Measurements from ENCODE around the gene ADCYAP1R1.
"Not testable (repeated sequence)": the region's sequence is repeated elsewhere in the genome, so short reads cannot be mapped to it uniquely, and the experiment has no call there.

Gene ADCYAP1R1

GRCh38 chr7:31134246-31135188, 82.4 kb downstream of the ADCYAP1R1 start:
- no peak for ATAC-seq (replicated peaks; ENCODE audit: extremely low read depth, poor library complexity, severe bottlenecking)
- H3K4me1 Mint-ChIP-seq, result peaks cover 7% of the 10 kb centered on the region
- no peak overlapping the region for H3K4me3 Mint-ChIP-seq
- no peak overlapping the region for H3K27ac Mint-ChIP-seq (ENCODE audit: low read depth)
- no peaks in the 10 kb centered on the region for H3K9me3 Mint-ChIP-seq
- H3K36me3 Mint-ChIP-seq (ENCODE audit: insufficient read depth), result no peaks in the 10 kb centered on the region
- H3K27me3 Mint-ChIP-seq, result peaks cover 8% of the 10 kb centered on the region
- DNase-seq (ENCODE audit: low spot score in 2 of 2), result no peak

GRCh38 chr7:31137234-31137633, 85.1 kb downstream of the ADCYAP1R1 start:
- H3K4me1 Mint-ChIP-seq, result peaks cover 7% of the 10 kb centered on the region

GRCh38 chr7:31145339-31145738, 93.2 kb downstream of the ADCYAP1R1 start:
- DNase-seq (ENCODE audit: low spot score in 2 of 2) (no peak), ATAC-seq (replicated peaks; ENCODE audit: extremely low read depth, poor library complexity, severe bottlenecking) (no peak)
- Mint-ChIP-seq H3K36me3 (ENCODE audit: insufficient read depth) (peaks cover 2% of the 10 kb centered on the region), H3K4me3 (no peak overlapping the region), H3K4me1 (no peaks in the 10 kb centered on the region), H3K27ac (ENCODE audit: low read depth) (no peak overlapping the region), H3K9me3 (peaks cover 8% of the 10 kb centered on the region), H3K27me3 (peaks cover 50% of the 10 kb centered on the region)

More at GRCh38 chr7:31137234-31137633, 85.1 kb downstream of the ADCYAP1R1 start:
- Mint-ChIP-seq H3K4me3 (no peak overlapping the region), H3K27me3 (peaks cover 8% of the 10 kb centered on the region), H3K9me3 (no peaks in the 10 kb centered on the region), H3K36me3 (ENCODE audit: insufficient read depth) (peaks cover 2% of the 10 kb centered on the region), H3K27ac (ENCODE audit: low read depth) (no peak overlapping the region)
- no peak for ATAC-seq (replicated peaks; ENCODE audit: extremely low read depth, poor library complexity, severe bottlenecking)
- DNase-seq (ENCODE audit: low spot score in 2 of 2), result no peak

- DNase-seq (ENCODE audit: low spot score in 2 of 2) (no peak), ATAC-seq (replicated peaks; ENCODE audit: extremely low read depth, poor library complexity, severe bottlenecking) (no peak)
- Mint-ChIP-seq H3K4me1 (no peaks in the 10 kb centered on the region), H3K9me3 (peaks cover 8% of the 10 kb centered on the region), H3K27ac (ENCODE audit: low read depth) (no peak overlapping the region), H3K36me3 (ENCODE audit: insufficient read depth) (no peaks in the 10 kb centered on the region), H3K27me3 (peaks cover 50% of the 10 kb centered on the region), H3K4me3 (no peak overlapping the region)
Observed at GRCh38 chr7:31146030-31146429, 93.9 kb downstream of the ADCYAP1R1 start.

- H3K36me3 Mint-ChIP-seq (ENCODE audit: insufficient read depth), result no peaks in the 10 kb centered on the region
- H3K9me3 Mint-ChIP-seq, result peaks cover 8% of the 10 kb centered on the region
- peaks cover 49% of the 10 kb centered on the region for H3K27me3 Mint-ChIP-seq
- ATAC-seq (replicated peaks; ENCODE audit: extremely low read depth, poor library complexity, severe bottlenecking) (no peak), DNase-seq (ENCODE audit: low spot score in 2 of 2) (no peak)
- no peak overlapping the region for H3K4me3 Mint-ChIP-seq
- no peaks in the 10 kb centered on the region for H3K4me1 Mint-ChIP-seq
- H3K27ac Mint-ChIP-seq (ENCODE audit: low read depth), result no peak overlapping the region
Observed at GRCh38 chr7:31146538-31146937, 94.4 kb downstream of the ADCYAP1R1 start.

- no peaks in the 10 kb centered on the region for H3K4me1 Mint-ChIP-seq
- peaks cover 11% of the 10 kb centered on the region for H3K27me3 Mint-ChIP-seq
- H3K9me3 Mint-ChIP-seq, result peaks cover 8% of the 10 kb centered on the region
- DNase-seq (ENCODE audit: low spot score in 2 of 2) (no peak), ATAC-seq (replicated peaks; ENCODE audit: extremely low read depth, poor library complexity, severe bottlenecking) (no peak)
- H3K27ac Mint-ChIP-seq (ENCODE audit: low read depth), result no peak overlapping the region
- H3K4me3 Mint-ChIP-seq, result no peak overlapping the region
- no peaks in the 10 kb centered on the region for H3K36me3 Mint-ChIP-seq (ENCODE audit: insufficient read depth)
Observed at GRCh38 chr7:31151849-31152248, 99.7 kb downstream of the ADCYAP1R1 start.

GRCh38 chr7:31153318-31153717, 101.2 kb downstream of the ADCYAP1R1 start:
- not testable (repeated sequence) for DNase-seq (ENCODE audit: low spot score in 2 of 2); H3K27ac Mint-ChIP-seq (ENCODE audit: low read depth); H3K4me1 Mint-ChIP-seq; H3K36me3 Mint-ChIP-seq (ENCODE audit: insufficient read depth); H3K4me3 Mint-ChIP-seq; H3K27me3 Mint-ChIP-seq; H3K9me3 Mint-ChIP-seq; ATAC-seq (replicated peaks; ENCODE audit: extremely low read depth, poor library complexity, severe bottlenecking)

- peaks cover 1% of the 10 kb centered on the region for H3K36me3 Mint-ChIP-seq (ENCODE audit: insufficient read depth)
- DNase-seq (ENCODE audit: low spot score in 2 of 2) (no peak), ATAC-seq (replicated peaks; ENCODE audit: extremely low read depth, poor library complexity, severe bottlenecking) (no peak)
- H3K9me3 Mint-ChIP-seq, result no peaks in the 10 kb centered on the region
- no peaks in the 10 kb centered on the region for H3K27me3 Mint-ChIP-seq
- H3K4me1 Mint-ChIP-seq, result no peaks in the 10 kb centered on the region
- no peak overlapping the region for H3K4me3 Mint-ChIP-seq
- H3K27ac Mint-ChIP-seq (ENCODE audit: low read depth), result no peak overlapping the region
Observed at GRCh38 chr7:31160941-31161340, 108.8 kb downstream of the ADCYAP1R1 start.
